ENCODE measurements around the gene PLXNC1.
A peak's percentile ranks its signal among the peaks of the same experiment; 100 is the strongest.

Gene PLXNC1

GRCh38 chr12:94235848-94236247 is 87.5 kb downstream of the PLXNC1 start:
- DNase-seq (ENCODE audit: low read depth in 3 of 3), result no peak

DNA sequence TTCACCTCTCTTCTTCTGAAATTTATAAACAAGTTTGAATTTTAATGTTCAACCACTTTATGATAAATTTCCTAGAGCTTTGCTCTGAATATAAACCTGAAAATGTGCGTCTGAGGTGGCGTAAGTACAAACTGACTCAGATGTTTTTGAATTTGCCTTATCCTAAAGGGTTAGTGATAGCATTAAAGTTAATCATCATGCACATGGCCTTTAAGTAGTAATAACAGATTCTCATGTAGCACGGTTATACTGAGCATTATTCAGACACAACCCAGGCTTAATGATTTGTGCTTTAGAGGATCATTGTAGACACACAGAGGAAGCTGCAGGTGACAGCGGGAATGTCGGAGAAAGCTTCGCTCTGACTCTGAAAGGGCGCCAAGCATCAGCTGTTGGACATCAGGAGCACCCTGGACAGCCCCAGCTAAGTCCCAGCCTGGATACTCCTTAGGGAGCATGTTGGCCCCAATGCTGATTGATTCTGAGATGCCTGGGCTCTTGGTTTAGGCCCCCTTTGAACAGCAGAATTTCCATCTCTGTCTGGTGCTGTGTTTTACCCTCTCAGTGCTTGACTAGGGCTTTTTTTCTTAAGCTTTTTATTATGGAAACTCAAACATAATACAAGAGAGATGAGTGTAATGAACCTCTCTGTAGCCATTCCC is 91.1 kb downstream of the PLXNC1 start:
- no peak for DNase-seq (ENCODE audit: low read depth in 3 of 3)

GRCh38 chr12:94240171-94240570 is 91.8 kb downstream of the PLXNC1 start:
- DNase-seq (ENCODE audit: low read depth in 3 of 3), result no peak

- DNase-seq (ENCODE audit: low read depth in 3 of 3), result no peak
Measured at GRCh38 chr12:94242901-94243300, 94.5 kb downstream of the PLXNC1 start.

DNA sequence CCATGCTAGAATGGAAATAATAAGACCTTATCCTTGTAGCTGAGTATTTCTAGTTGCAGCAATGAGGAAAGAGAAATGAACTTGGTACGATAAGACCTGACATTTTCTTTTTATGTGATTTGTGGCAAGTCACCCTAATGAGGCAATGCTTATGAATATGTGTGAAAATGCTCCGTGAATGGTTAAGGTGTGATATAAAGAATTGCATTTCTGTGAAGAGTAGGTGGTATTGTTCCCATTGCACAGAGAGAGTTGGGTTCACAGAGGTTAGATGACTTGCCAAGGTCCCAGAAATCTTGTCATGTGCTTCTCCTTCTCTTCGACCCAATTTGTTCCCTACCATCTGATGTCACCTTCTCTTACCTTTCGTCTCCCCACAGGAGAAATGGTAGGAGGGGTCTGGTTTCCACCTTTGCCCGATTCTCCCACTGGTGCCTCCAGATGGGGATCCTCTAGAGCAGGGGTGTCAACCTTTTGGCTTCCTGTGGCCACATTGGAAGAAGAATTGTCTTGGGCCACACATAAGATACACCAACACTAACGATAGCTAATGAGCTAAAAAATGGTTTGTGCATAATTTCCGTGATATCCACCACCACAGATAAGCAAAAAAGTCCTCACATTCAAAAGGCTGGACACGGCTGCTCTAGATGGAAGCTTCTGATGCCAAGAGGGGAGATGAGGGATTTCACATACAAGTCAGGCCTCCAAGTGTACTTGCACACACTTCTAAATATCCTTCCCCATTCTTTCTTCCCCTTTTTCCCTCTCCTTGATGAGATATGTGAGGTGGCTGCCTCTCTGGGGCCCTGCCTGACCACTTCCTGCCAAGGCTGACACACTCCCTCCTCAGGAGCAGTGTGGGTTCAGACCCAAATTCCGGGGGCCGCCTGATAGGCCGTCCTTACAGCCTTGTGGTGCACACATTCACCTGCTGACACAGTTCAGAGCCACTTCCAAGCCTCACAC is 96.1 kb downstream of the PLXNC1 start:
- peak in 1 of 3 experiments; percentile 47 for DNase-seq (ENCODE audit: low read depth in 3 of 3)

- DNase-seq (ENCODE audit: low read depth in 3 of 3), result no peak
Measured at GRCh38 chr12:94245631-94246383, 97.4 kb downstream of the PLXNC1 start.

DNA sequence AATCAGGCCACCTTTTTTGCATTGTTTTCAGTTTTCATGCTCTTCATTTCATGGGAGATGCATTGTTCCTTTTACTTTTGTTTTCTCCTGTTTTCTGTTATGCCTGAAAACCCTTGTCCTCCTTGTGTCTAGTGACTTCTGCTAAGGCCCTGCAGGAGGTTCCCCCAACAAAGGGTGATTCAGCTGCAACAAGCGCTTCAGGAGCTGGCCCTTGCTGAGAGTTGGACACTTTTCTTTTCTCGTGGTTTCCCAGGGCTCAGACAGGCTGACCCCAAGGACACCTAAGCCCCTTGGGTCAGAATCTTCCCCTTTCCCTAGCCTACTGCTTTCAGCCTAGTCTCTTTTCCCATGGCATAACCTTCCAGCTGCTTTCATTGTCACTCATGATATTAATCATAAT is 98.9 kb downstream of the PLXNC1 start:
- no peak for DNase-seq (ENCODE audit: low read depth in 3 of 3)

DNA sequence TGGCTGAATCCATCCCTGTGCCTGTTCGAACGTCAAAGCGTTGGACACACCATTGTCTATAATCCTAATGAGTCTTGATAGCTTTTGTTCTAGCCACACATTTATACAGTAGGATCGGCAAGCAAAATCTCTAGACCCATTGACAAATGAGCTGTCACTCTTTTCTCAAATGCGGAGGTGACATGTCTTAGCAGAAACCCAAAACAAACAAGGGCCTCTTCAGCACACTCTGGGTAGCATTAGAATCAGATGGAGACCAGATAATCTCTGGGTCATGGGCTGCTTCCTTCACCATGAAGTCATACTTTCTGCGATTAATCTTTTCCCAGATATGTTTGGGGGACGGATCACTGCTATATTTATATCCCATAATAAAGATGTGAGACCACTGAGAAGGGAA is 100.2 kb downstream of the PLXNC1 start:
- DNase-seq (ENCODE audit: low read depth in 3 of 3), result no peak

DNA sequence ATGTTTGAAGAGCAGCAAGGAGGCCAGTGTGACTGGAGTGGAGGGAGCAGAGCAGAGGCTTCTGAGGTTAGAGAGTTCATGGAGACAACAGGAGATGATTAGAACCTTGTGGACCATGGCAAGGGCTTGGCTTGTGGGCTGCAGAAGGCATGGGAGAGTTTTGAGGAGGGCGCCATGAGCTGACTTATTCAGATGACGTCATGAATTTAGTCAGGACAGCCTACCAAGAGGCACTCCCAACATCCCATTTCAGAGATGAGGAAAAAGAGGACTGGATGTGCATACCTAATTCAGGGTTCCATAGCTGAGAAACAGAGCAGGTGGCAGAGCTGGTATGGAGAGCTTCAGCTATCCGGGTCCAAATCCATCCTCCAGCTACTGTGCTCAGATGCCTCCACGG is 101.8 kb downstream of the PLXNC1 start:
- DNase-seq (ENCODE audit: low read depth in 3 of 3), result no peak

DNA sequence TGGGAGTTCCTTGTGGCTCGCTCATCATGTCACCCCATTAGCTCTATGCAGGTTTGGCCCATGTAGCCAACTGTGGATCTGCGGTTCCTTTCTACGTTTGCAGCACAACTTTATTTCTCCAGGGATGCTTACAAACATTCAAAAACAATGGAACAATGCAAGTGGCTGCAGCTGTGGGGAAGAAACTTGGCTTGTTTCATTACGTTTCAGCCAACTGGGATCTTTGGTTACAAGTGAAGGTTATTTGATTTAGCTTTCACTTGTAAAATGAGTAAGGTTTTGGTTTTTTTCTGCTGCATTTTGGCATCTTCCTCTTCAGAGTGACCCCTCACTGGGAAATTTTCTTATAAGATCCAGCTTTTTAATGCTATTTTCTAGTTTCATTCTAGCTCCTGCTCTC is 105.9 kb downstream of the PLXNC1 start:
- DNase-seq (ENCODE audit: low read depth in 3 of 3), result no peak

- DNase-seq (ENCODE audit: low read depth in 3 of 3), result no peak
Measured at GRCh38 chr12:94255006-94255405, 106.6 kb downstream of the PLXNC1 start.

DNA sequence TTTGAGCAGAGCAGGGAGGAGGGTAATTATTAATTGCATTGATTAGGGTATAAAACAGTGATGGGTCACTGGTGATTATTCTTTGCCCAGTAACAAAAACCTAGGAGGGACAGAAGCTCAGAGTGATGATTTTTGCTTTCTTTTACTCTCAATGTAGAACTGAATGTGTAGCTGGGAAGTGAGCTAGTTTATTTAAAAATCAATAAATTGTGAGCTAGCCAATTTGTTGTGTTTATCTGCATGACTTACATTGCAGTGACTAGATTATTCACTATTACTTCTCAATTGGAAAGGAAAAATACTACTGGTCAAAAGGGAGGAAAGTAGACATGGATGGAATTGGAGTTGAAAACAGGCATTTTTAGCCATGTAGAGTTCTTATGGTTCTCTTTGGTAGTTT is 107.1 kb downstream of the PLXNC1 start:
- no peak for DNase-seq (ENCODE audit: low read depth in 3 of 3)

DNA sequence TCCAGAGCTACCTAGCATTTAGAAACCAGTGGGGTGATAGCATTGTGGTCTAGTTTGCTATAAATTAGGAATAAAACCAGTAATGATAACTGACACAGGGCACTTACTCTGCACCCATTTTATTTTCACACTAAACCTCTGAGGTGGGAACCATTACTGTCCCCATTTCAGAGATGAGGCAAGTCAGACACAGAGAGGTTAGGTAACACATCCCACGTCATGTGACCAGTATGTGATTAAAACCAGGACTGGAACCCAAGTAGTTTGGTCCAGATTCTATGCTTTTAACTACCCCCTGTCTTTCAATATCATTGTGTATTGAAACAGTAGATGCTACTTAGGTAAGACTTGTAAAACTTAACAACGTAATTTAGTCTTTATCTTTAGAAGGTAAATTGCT is 110.2 kb downstream of the PLXNC1 start:
- no peak for DNase-seq (ENCODE audit: low read depth in 3 of 3)

DNA sequence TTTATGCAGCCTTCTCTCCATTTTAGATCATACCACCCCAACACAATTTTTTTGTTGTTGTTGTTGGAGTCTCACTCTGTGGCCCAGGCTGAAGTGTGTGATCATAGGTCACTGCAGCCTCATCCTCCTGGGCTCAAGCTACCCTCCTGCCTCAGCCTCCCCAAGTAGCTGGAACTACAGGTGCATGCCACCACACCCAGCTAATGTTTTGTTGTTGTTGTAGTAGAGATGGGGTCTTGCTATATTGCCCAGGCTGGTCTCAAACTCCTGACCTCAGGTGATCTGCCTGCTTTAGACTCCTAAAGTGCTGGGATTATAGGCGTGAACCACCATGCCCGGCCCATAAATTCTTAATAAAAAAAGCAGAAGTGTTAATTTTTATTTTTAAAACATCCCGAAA is 111.6 kb downstream of the PLXNC1 start:
- DNase-seq (ENCODE audit: low read depth in 3 of 3), result no peak

- no peak for DNase-seq (ENCODE audit: low read depth in 3 of 3)
Measured at GRCh38 chr12:94260717-94261116, 112.3 kb downstream of the PLXNC1 start.

DNA sequence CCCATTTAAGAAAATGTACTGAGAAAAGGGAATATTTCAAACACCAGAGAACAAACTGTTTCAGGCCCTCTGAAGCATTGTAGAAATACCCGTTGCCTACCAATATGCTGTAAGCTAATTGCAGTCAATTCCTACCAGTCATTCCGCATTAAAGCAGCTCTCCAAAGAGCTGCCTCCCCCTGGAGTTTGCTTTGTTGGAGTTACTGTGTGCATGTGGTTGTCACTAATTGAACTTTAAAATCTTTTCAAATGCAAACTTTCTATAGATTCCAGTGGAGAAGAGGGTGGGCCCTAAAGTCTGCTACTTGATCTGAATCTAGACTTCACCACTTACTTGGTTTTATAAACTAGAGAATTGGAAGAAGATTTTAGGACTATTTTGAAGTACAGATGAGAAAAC is 112.7 kb downstream of the PLXNC1 start:
- no peak for DNase-seq (ENCODE audit: low read depth in 3 of 3)

DNA sequence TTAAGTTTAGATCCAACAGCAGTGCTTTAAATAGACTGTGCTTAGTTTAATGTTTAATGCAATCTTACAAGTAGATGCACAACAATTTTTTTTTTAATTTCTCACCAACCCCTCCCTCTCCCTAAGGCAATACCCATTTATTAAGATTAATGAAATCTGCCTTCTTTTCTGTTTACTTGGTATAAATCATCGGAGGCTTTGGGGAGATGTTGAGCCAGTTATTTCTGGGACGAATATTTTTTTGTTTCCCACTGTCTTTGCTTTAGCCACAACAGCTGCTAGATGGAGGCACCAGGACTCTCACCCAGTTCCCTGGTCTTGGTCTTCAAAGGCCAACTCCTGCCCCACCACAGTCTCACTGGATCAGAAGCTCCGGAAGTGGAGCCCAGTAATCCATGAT is 113.4 kb downstream of the PLXNC1 start:
- no peak for DNase-seq (ENCODE audit: low read depth in 3 of 3)

- DNase-seq (ENCODE audit: low read depth in 3 of 3), result peak; percentile 39 to 67 (median 57)
Measured at GRCh38 chr12:94262228-94263010, 114.0 kb downstream of the PLXNC1 start.

- DNase-seq (ENCODE audit: low read depth in 3 of 3), result peak in 2 of 3 experiments; percentile 37 to 77
Measured at GRCh38 chr12:94263011-94263811, 114.8 kb downstream of the PLXNC1 start.

DNA sequence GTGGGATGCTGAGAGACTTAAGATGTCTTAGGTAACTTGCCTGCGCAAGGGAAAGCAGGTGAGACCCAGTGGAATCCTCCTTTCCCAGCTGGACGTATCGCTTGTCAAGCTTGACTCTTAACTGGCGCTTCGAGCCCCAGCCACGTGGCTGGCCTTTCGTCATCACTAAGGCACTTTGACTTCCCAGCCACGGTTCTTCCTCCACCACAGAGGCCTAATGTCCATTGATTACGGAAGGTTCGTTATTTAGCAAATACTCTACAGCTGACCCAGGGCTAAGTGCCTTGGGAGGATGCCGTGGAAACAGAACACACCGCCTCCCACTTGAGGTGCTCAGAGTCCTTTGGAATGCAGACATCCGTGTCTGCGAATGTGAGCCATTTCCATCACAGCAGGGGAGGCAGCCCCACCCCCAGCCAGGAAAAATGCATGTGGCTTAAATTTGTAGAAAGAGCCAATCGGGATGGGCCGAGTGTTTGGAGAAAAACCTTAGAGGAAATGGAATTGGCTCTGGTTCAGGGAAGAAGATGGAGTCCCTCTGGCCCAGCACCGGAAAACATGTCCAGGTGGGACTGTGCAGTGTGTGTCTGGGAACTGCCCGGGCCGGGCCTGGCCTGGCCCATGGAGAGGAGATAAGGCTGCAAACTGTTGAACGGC is 115.7 kb downstream of the PLXNC1 start:
- no peak for DNase-seq (ENCODE audit: low read depth in 3 of 3)
